ENCODE measurements around the gene TBC1D26. TPM values are rescaled to one million over a fixed set of nuclear protein-coding genes. Genes with fewer than 3 reads are reported as not detected.
"Not testable (repeated sequence)": the region's sequence is repeated elsewhere in the genome, so short reads cannot be mapped to it uniquely, and the experiment has no call there.

The TBC1D26 gene
- total and polyA plus RNA-seq, 2 experiments from 2014 or later = 0.84 to 2.8 TPM

DNA sequence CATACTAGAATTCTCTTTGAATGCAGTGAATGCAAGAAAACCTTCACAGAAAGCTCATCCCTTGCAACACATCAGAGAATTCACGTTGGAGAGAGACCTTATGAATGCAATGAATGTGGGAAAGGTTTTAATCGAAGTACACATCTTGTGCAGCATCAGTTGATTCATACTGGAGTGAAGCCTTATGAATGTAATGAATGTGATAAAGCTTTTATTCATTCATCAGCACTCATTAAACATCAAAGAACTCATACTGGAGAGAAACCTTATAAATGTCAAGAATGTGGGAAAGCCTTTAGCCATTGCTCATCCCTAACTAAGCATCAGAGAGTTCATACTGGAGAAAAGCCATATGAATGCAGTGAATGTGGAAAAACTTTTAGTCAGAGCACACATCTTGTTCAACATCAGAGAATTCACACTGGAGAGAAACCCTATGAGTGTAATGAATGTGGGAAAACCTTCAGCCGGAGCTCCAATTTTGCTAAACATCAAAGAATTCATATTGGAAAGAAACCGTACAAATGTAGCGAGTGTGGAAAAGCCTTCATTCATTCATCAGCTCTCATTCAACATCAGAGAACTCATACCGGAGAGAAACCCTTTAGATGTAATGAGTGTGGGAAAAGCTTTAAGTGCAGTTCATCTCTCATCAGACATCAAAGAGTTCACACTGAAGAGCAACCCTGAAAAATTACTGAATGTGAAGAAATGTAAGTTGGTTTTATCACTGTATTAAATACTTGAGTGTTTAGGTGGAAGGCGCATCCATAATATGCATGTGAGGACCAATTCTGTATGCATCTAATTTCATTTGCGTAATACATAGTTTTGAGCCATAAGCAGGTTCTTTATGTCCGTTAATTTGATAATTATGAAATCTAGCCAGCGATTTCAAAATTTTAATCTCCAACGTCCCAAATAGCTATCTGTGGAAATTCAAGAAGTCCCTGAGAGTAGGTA lies 15.2 kb upstream of the TBC1D26 start:
- not testable (repeated sequence) for H3F3A ChIP-seq (replicated peaks; ENCODE audit: low read depth); H3K27ac Mint-ChIP-seq; H3K27ac ChIP-seq (ENCODE audit: low read depth); H3K4me3 Mint-ChIP-seq; H2AFZ ChIP-seq; H3K27me3 ChIP-seq (ENCODE audit: insufficient read depth); H3K9me2 ChIP-seq (ENCODE audit: insufficient read depth); DNase-seq (ENCODE audit: low spot score); H3K4me2 ChIP-seq; H4K20me1 ChIP-seq (replicated peaks; ENCODE audit: insufficient read depth); H3K27me3 Mint-ChIP-seq (ENCODE audit: insufficient read depth, low read depth, poor library complexity); H3K79me2 ChIP-seq (replicated peaks; ENCODE audit: insufficient read depth); ATAC-seq; H3K4me3 ChIP-seq; H3K4me1 Mint-ChIP-seq; H3K4me1 ChIP-seq (ENCODE audit: insufficient read depth)
- peaks cover 48% of the 10 kb centered on the region for H3K36me3 ChIP-seq (ENCODE audit: insufficient read depth)
- peaks cover 88% of the 10 kb centered on the region for H3K36me3 Mint-ChIP-seq (ENCODE audit: low read depth)
- peaks cover 81% of the 10 kb centered on the region for H3K9me3 Mint-ChIP-seq

DNA sequence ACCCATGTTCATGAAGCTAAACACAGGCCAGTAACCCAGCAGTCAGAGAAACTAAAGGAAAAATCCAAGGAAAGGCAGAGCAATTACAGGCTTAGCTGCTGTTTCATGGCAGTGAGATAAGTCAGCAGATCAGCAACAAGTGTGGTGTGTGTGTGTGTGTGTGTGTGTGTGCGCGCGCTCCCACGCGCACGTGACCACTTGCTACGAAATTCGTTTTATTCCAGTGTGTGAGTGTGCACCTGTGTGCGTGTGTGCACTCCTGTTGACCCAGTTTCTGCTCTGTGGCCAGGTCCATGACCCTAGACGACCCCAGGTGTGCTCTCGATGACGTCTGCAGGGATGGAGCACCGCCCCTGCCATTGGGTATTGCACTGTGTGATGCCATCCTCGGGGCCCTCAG lies 1.5 kb upstream of the TBC1D26 start:
- ATAC-seq, H3K27ac Mint-ChIP-seq: not testable (repeated sequence)

DNA sequence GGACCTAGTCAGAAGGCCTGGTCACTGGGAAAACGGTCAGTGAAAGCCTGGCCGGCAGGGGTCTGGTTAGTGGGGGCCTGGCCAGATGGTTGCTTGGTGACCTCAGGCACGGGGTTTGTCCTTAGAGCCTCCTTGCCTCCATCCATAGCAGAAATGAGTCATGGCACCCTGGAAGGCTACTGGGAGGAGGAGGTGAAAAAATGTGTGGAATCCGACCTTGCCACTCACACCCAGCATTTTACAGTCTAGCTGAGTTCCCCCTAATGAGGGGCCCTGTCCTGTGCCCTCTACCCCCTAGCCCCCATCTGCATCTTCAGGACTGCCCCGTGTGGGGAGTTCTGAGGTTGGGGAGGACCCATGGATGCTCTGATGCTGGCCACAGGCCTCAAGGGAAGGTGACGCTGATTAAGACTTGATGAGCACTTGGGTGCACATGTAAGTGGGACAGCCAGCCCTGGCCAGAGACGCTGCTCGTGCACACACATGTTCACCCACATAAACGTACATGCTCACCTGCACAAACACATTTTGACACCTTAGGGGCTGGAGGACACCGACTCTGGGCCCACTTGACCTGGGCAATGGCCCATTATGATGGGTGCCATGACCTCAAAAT lies 1.2 kb downstream of the TBC1D26 start:
- not testable (repeated sequence) for H3K36me3 ChIP-seq (ENCODE audit: insufficient read depth); H3K4me3 Mint-ChIP-seq; H3K79me2 ChIP-seq (replicated peaks; ENCODE audit: insufficient read depth); H3K27ac Mint-ChIP-seq; H3K27me3 Mint-ChIP-seq (ENCODE audit: insufficient read depth, low read depth, poor library complexity); H3K4me1 ChIP-seq (ENCODE audit: insufficient read depth); H3K4me3 ChIP-seq; ATAC-seq; H3K4me2 ChIP-seq; H3K9me3 Mint-ChIP-seq; H3K4me1 Mint-ChIP-seq; H3K27ac ChIP-seq (ENCODE audit: low read depth); H3K9me2 ChIP-seq (ENCODE audit: insufficient read depth); DNase-seq (ENCODE audit: low spot score); H3K27me3 ChIP-seq (ENCODE audit: insufficient read depth); H3K36me3 Mint-ChIP-seq (ENCODE audit: low read depth); H2AFZ ChIP-seq; H4K20me1 ChIP-seq (replicated peaks; ENCODE audit: insufficient read depth); H3F3A ChIP-seq (replicated peaks; ENCODE audit: low read depth)

More for the DNA sequence above, 1.5 kb upstream of the TBC1D26 start:
- H3K4me2 ChIP-seq; H3K9me3 Mint-ChIP-seq; H3K9me2 ChIP-seq (ENCODE audit: insufficient read depth); H3K27ac ChIP-seq (ENCODE audit: low read depth); H3K27me3 Mint-ChIP-seq (ENCODE audit: insufficient read depth, low read depth, poor library complexity); H3F3A ChIP-seq (replicated peaks; ENCODE audit: low read depth); H3K4me3 ChIP-seq; H3K36me3 Mint-ChIP-seq (ENCODE audit: low read depth); H3K4me3 Mint-ChIP-seq; H2AFZ ChIP-seq; H4K20me1 ChIP-seq (replicated peaks; ENCODE audit: insufficient read depth); DNase-seq (ENCODE audit: low spot score); H3K27me3 ChIP-seq (ENCODE audit: insufficient read depth); H3K4me1 Mint-ChIP-seq; H3K4me1 ChIP-seq (ENCODE audit: insufficient read depth); H3K79me2 ChIP-seq (replicated peaks; ENCODE audit: insufficient read depth); H3K36me3 ChIP-seq (ENCODE audit: insufficient read depth): not testable (repeated sequence)

DNA sequence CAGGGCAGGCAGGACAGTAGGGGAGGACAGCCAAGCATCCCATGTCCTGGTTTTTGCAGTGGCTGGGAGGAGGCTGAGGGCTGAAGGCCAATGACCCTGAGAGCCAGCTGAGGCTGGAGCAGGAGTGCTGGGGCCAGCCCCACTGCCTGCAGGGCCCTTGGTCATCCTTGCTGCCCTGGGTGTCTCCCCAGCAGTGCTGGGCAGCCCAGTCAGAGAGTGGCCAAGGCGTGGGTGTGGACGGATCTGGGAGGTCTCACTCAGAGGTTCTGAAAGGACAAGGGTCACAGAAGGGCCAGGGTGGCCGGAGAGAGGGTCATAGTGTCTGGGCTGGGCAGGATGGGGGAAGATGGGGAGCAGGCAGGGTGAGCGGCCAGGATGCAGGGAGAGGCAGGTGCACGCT lies 4.5 kb downstream of the TBC1D26 start:
- ATAC-seq; H3K27me3 ChIP-seq (ENCODE audit: insufficient read depth); H3K9me3 Mint-ChIP-seq; H3K4me2 ChIP-seq; H4K20me1 ChIP-seq (replicated peaks; ENCODE audit: insufficient read depth); H3F3A ChIP-seq (replicated peaks; ENCODE audit: low read depth); H3K4me1 Mint-ChIP-seq; H3K4me1 ChIP-seq (ENCODE audit: insufficient read depth); H3K36me3 ChIP-seq (ENCODE audit: insufficient read depth); DNase-seq (ENCODE audit: low spot score); H3K27me3 Mint-ChIP-seq (ENCODE audit: insufficient read depth, low read depth, poor library complexity); H3K4me3 Mint-ChIP-seq; H3K36me3 Mint-ChIP-seq (ENCODE audit: low read depth); H3K27ac Mint-ChIP-seq; H3K79me2 ChIP-seq (replicated peaks; ENCODE audit: insufficient read depth); H3K4me3 ChIP-seq; H3K27ac ChIP-seq (ENCODE audit: low read depth); H2AFZ ChIP-seq; H3K9me2 ChIP-seq (ENCODE audit: insufficient read depth): not testable (repeated sequence)
